ENCODE data around the gene PI16. TPM values are rescaled to one million over a fixed set of nuclear protein-coding genes. Genes with fewer than 3 reads are reported as not detected.
"Not testable (repeated sequence)": the region's sequence is repeated elsewhere in the genome, so short reads cannot be mapped to it uniquely, and the experiment has no call there.

PI16 gene
- total RNA-seq, 1 experiment from 2014 or later: not detected

DNA sequence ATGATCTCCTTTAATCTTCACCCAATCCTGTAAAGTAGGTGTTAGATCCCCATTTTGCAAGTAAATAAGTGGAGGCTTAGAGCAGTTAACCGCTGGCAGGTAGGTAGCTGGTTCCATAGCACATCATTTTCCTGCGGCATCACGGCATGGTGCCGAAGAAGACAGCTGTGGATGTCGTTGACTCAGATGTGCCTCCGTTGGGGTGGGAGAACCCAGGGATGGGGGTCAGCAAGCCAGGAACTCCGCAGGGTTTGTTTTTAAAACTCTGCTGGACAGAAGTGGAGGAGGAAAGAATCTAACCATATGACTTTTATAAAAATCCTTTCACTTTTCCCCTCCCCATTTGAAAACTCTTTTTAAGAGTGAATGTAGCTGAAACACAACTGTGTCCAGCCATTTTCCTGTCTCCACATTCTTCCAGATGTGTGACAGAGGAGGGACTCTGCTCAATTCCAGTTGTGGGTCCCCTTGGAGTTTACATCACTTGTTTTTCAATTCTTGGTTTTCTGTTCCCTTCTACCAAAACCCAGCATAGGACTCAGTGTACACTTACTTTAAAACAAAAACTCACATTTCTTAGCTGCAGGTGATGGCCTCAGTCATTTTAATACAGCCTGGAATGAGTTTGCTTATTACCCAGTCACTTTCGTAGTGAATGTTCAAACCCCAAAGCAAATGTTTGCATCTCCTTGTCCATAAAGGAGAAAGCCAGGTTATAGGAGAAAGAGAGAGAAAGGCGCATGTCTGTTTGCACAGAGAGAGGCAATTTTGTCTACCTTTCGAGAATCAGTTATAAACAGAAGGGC, 27.6 kb upstream of the PI16 start:
- DNase-seq (ENCODE audit: low read depth, low spot score): no peak
- in situ Hi-C loops (cut with HindIII; ENCODE audit: low pct_unique_long_range_greater_than_20kb, low sequenced_read_pairs): no loop called here

DNA sequence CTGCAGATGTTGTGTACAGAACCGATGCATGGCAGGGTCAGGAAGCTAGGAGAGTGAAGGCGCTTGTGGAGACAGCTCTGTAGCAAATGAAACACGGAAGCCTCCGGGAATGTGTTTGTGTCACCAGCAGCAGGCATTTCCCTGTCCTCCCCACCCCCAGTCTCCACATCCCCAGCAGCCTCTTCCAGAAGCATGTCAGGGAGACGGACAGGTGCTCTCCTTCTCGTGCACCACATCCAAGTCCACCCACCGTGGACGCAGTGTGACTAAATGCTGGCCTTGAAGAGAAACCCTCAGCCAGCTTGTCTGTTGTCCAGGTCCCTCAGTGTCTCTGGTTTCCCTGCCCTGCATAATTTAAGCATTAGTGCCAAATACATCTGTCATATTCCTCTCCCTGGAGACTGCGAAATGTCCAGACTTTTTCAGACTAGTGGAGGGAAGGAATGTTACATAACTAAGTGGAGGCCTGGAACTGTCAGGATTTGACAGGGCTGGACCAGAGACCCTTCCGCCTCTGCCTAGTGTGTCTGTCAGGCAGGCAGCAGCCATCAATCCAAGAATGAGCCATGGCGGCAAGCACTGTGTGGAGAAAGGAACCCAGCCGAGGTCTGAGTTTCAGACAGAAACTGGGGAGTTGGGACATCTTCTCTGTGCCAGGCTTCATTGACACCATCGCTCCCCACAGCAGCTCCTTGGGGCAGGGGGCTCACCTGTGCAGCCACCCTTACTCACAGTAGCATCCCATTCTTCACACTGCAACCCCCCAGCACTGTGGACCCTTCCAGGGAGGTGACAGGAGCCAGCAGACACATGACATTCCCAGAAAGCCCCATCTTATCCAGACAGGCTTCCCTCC, 26.6 kb upstream of the PI16 start:
- no peak for DNase-seq (ENCODE audit: low read depth, low spot score)
- in situ Hi-C loops (cut with HindIII; ENCODE audit: low pct_unique_long_range_greater_than_20kb, low sequenced_read_pairs): no loop called here

DNA sequence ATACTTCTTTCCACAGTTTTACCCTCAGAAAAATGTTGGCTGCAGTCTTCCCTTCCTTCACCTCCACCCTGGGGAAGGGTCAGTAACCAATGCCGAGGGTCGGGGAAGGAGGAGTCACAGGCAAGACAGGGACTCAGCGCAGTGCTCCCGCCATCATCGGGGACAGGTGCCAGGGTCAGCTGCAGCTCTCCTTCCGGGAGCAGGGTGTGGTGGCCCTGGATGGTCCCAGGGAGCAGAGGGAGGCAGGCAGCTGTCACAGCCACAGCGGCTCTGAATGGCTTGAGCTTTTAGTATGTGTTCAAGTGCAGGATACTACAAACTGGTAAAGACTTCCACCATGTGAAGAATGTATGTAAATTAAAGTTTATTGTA, 26.0 kb upstream of the PI16 start:
- in situ Hi-C loops (cut with HindIII; ENCODE audit: low pct_unique_long_range_greater_than_20kb, low sequenced_read_pairs): no loop called here
- no peak for DNase-seq (ENCODE audit: low read depth, low spot score)

DNA sequence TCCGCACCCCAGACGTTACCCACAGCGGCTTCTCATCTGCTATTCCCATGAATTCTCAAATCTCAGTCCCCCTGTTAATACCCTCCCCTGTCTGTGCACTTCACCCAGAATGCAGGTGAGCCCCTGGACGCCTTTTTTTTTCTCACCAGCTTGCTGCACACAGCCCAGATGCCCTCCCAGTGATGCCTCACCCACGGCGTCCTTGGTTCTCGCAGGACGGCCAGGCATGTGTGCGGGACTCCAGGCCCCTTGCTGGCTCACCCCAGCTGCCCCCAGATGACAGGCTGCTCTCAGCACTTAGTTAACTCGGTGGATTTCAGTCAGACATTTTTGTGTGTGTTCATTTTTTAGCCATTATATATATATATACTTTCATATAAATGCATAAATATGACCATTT, 25.4 kb upstream of the PI16 start:
- no peak for DNase-seq (ENCODE audit: low read depth, low spot score)
- in situ Hi-C loops (cut with HindIII; ENCODE audit: low pct_unique_long_range_greater_than_20kb, low sequenced_read_pairs): no loop called here

DNA sequence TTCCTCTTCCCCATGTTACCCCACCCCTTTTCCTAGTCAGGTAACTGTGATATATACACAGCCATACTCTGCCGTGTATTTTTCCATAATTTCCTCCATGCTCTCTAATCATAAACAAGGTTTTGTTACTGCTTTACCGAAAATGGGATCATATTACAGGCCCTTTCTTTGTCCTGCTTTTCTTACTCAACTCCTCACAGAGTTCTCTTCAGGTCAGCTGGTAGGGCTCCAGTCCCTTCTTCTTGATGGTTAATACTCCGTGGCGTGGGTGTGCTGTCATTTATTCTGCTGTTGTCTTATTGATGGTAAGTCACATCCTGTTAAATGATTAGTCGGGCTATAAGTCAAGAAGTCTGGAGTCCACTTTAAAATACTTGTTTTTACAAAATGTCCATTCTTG, 24.9 kb upstream of the PI16 start:
- peak; percentile 69 for DNase-seq (ENCODE audit: low read depth, low spot score)
- in situ Hi-C loops (cut with HindIII; ENCODE audit: low pct_unique_long_range_greater_than_20kb, low sequenced_read_pairs): no loop called here

DNA sequence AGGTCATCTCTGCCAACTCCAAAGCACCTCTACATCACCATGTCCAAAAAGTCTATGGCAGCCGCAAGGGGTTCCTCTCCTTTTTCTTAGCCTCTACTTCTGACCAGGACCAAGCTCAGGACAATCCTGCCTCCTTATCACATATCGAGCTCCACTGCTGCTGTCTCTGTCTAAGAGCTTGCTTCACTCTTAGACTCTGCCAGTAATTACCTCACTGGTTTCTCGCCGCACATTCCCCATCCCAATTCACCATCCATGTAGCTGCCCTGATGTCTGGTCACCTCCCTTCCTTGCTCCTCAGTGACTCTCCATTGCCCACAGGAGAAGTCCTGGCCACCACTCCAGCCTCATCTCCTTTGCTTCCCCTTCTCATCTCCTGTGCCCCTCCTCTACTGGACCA, 24.1 kb upstream of the PI16 start:
- in situ Hi-C loops (cut with HindIII; ENCODE audit: low pct_unique_long_range_greater_than_20kb, low sequenced_read_pairs): no loop called here
- no peak for DNase-seq (ENCODE audit: low read depth, low spot score)

DNA sequence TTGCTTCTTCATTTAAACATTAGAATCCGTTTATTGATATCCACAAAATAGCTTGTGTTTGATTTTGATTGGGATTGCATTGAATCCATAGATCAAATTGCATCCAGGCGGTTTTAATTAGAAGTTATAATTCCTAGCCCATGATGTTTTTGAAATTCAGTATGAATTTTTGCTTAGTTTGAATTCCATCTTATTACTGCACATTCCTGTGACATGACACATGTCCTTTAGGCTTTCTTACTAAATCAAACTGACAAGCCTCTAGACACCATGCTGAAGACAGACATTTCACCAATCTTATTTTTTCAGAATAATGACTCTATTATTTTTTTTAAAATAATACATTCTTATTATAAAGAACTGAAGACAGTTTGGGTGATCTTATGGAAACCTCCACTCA, 21.4 kb upstream of the PI16 start:
- DNase-seq (ENCODE audit: low read depth, low spot score): no peak
- in situ Hi-C loops (cut with HindIII; ENCODE audit: low pct_unique_long_range_greater_than_20kb, low sequenced_read_pairs): no loop called here

DNA sequence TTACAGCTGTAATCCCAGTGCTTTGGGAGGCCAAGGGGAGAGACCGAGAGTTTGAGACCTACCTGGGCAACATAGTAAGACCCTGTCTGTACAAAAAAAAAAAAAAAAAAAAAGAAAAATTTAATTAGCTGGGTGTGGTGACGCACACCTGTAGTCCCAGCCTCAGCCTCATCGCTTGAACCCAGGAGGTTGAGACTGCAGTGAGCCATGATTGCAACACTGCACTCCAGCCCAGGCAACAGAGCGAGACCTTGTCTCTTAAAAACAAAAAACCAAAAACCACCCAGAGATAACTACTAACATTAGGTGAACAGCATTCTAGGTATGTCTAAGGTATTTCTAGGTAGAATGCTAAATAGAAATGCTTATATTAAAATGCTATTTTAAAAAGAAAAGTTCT, 21.0 kb upstream of the PI16 start:
- DNase-seq (ENCODE audit: low read depth, low spot score): no peak
- in situ Hi-C loops (cut with HindIII; ENCODE audit: low pct_unique_long_range_greater_than_20kb, low sequenced_read_pairs): no loop called here

DNA sequence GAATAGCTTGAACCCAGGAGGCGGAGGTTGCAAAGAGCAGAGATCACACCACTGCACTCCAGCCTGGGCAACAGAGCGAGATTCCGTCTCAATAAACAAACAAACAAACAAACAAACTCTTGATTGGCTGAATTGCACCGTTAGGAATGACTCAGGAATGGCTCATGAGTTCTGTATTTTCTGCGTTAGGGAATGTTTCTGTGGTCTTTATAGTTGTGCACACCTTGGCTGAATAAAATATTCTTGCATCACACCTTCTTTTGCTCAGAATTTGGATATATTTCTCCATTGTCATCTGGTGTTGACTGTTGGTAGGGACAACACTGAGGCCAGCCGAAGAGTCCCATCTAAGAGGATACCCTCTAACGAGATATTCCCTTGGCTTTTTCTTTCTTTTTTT, 19.6 kb upstream of the PI16 start:
- in situ Hi-C loops (cut with HindIII; ENCODE audit: low pct_unique_long_range_greater_than_20kb, low sequenced_read_pairs): no loop called here
- no peak for DNase-seq (ENCODE audit: low read depth, low spot score)

DNA sequence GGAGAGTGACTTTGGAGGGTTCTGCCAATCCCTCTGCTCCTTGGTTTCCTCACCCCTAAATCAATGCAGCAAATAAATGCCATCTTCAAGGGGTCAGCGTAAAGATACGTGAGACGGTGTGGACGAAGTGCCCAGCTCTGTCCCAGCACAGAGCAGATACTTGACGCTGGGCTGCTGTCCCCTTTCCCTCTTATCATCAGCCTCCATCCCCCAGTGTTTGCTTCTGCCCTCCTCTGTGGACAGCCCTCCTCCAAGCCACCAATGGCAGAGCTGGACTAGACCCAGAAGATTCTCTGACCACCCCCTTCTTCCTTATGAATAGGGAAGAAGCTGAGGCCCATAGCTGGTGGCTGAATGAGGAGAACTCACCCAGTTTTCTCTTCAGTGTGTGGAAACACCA, 17.7 kb upstream of the PI16 start:
- no peak for DNase-seq (ENCODE audit: low read depth, low spot score)
- in situ Hi-C loops (cut with HindIII; ENCODE audit: low pct_unique_long_range_greater_than_20kb, low sequenced_read_pairs): no loop called here

DNA sequence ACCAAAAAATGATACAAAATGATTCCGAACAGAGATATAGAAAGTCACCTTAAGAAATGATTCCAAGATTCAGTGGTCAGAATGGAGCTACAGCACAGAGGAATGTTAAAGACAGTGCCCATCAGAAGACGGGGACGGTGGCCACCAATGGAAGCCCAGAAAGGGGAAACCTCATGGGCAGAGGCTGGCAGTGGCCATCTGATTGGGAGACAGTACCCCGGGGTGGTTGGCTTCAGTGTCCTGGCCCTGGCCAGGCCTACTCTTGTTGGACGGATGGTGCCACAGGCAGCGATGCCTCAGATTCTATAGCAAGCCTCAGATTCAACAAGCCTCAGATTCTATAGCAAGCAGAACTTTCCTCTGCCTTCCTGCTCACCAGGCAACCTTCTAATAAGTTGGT, 16.6 kb upstream of the PI16 start:
- in situ Hi-C loops (cut with HindIII; ENCODE audit: low pct_unique_long_range_greater_than_20kb, low sequenced_read_pairs): no loop called here
- DNase-seq (ENCODE audit: low read depth, low spot score): no peak

DNA sequence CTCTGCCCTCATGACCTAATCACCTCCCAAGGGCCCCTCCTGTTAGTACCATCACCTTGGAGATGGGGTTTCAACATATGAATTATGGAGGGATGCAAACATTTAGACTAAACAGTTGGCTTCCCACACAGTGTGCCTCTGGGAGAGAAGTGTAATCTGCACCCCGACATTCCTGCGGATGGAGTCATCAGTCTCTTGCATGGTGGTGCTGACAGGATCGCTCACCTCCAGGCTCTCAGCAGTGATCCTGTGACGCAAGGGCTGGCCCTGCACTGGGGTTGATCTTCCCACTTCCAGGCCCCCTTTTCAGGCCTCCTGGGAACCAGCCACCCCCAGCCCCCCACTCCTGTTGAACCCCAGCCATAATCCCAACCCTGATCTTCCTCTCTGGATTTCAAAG, 16.0 kb upstream of the PI16 start:
- DNase-seq (ENCODE audit: low read depth, low spot score): no peak
- in situ Hi-C loops (cut with HindIII; ENCODE audit: low pct_unique_long_range_greater_than_20kb, low sequenced_read_pairs): no loop called here

DNA sequence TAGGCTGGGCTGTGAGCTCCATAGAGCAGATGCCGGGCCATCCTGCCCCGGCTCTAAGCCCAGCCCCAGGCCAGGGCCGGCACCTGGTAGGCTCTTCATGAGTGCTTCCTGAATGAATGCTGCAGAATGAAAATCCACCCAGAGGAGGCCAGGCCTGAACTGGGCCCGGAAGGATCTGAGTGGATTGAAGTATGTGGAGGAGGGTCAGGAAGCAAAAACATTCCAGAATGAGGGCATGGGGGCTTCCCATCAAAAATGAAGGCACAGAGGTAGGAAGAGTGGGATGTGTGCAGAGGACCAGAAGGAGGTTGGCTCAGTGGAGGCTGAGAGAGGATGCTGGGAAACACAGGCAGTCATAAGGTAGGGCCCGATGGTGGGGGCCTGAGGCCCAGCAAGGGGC, 15.5 kb upstream of the PI16 start:
- in situ Hi-C loops (cut with HindIII; ENCODE audit: low pct_unique_long_range_greater_than_20kb, low sequenced_read_pairs); DNase-seq (ENCODE audit: low read depth, low spot score): not testable (repeated sequence)

DNA sequence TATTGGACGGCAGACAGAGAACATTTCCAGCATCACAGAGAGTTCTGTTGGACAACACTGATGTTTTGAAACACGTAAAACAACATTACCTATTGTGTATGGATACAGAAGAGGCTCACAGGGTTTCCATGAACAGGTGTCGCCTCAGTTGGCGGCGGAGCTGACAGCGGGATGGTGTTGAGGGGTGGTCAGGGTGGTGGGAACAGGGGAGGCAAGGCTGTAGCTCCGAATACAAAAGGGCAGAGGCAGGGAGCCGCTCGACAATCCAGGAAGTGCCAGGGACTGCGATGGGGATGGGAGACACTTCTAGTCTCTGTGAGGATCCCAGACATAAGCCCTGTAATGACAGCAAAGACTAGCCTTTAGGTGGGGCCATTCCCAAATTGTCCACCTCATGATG, 14.5 kb upstream of the PI16 start:
- no peak for DNase-seq (ENCODE audit: low read depth, low spot score)
- in situ Hi-C loops (cut with HindIII; ENCODE audit: low pct_unique_long_range_greater_than_20kb, low sequenced_read_pairs): no loop called here

DNA sequence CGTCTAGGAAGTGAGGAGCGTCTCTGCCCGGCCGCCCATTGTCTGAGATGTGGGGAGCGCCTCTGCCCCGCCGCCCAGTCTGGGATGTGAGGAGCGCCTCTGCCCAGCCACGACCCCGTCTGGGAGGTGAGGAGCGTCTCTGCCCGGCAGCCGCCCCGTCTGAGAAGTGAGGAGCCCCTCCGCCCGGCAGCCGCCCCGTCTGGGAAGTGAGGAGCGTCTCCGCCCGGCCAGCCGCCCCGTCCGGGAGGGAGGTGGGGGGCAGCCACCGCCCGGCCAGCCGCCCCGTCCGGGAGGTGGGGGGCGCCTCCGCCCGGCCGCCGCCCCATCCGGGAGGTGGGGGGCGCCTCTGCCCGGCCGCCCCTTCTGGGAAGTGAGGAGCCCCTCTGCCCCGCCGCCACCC, 13.0 kb upstream of the PI16 start:
- in situ Hi-C loops (cut with HindIII; ENCODE audit: low pct_unique_long_range_greater_than_20kb, low sequenced_read_pairs); DNase-seq (ENCODE audit: low read depth, low spot score): not testable (repeated sequence)

DNA sequence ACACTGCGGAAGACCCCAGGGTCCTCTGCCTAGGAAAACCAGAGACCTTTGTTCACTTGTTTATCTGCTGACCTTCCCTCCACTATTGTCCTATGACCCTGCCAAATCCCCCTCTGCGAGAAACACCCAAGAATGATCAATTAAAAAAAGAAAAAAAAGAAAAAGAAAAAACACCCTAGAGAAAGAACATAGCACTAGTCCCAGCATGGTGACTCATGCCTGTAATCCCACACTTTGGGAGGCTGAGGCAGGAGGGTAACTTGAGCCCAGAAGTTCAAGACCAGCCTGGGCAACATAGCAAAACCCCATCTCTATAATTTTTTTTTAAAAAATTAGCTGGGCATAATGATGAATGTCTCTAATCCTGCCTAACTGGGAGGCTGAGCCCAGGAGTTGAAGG, 12.2 kb upstream of the PI16 start:
- in situ Hi-C loops (cut with HindIII; ENCODE audit: low pct_unique_long_range_greater_than_20kb, low sequenced_read_pairs): not testable (repeated sequence)

DNA sequence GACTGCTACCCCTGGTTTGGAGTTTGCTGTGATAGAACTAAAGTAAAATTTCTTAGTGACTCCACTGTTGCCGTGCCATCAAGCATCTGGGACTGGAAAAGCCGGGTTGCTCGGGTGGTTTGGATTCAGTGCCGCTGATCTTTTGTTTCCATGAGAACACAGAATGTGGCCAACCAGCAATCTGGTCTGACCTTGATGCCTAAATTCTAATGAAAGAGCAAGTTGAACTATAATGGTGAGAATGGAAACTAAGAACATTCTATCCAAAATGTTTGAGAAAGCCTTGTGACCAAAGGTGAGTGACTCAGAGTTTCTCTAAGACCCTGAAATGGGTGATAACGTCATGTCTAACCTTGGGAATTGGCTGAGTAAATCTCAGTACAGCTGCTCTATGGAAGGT, 9.9 kb upstream of the PI16 start:
- no peak for DNase-seq (ENCODE audit: low read depth, low spot score)
- in situ Hi-C loops (cut with HindIII; ENCODE audit: low pct_unique_long_range_greater_than_20kb, low sequenced_read_pairs): no loop called here

More for the DNA sequence above, 12.2 kb upstream of the PI16 start:
- DNase-seq (ENCODE audit: low read depth, low spot score): not testable (repeated sequence)

DNA sequence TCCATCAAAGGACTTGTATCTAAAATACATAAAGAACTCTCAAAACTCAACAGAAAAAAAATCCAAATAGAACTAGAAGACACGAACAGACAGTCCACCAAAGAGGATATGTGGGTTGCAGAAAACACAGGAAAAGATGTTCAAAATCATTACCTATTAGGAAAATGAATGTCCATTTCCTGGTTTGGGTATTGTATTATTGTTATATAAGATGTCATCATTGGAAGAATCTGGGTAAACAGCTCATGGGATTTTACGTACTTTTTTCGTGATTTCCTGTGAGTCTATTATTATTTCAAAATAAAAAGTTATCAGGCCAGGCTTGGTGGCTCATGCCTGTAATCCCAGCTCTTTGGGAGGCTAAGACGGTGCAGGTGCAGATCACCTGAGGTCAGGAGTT, 9.2 kb upstream of the PI16 start:
- DNase-seq (ENCODE audit: low read depth, low spot score): no peak
- in situ Hi-C loops (cut with HindIII; ENCODE audit: low pct_unique_long_range_greater_than_20kb, low sequenced_read_pairs): no loop called here

DNA sequence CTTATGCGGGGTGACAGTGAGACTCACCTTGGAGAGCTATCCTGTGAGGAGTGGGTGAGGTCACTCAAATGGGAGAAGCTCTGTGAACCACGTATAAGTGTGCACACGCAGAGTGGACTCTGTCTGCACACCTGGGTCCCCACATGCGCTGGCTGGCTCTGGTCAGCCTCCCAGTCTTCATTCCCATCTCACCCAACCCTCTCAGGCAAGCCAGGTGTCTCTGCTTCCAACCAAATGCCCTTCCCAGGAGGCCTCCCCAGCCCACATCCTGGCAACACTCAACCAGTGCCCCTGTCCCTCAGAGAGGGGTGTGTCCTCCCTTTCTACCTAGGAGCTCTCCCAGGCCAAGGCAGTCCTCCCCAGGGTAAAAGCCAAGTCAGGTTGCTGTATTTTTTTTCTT, 8.0 kb upstream of the PI16 start:
- in situ Hi-C loops (cut with HindIII; ENCODE audit: low pct_unique_long_range_greater_than_20kb, low sequenced_read_pairs): no loop called here
- no peak for DNase-seq (ENCODE audit: low read depth, low spot score)
